ENCODE measurements around the gene TOR3A. TPM values are rescaled to one million over a fixed set of nuclear protein-coding genes. Genes with fewer than 3 reads are reported as not detected.

TOR3A gene
- polyA plus RNA-seq, 2 donors: 7.7 to 16.9 TPM

GRCh38 chr1:179043907-179044306, 38.0 kb upstream of the TOR3A start:
- H3K9me3 ChIP-seq (ENCODE audit: control insufficient read depth in 2 of 2, insufficient read depth in 1 of 2, low read depth in 1 of 2, low read length in 1 of 2): no peaks in the 10 kb centered on the region
- H3K27me3 ChIP-seq (ENCODE audit: control insufficient read depth in 1 of 2, insufficient read depth in 2 of 2, low read length in 2 of 2): no peaks in the 10 kb centered on the region
- no peak overlapping the region for H3K4me3 ChIP-seq (ENCODE audit: low read depth in 1 of 2, low read length in 2 of 2)
- peaks cover 0 to 2% of the 10 kb centered on the region in 2 donors for H3K4me1 ChIP-seq (ENCODE audit: control insufficient read depth in 2 of 2, insufficient read depth in 2 of 2, low read length in 1 of 2)
- WGBS, 2 donors: 96 to 97% methylated on average over 5 of the region's 5 CpGs
- peaks cover 0 to 4% of the 10 kb centered on the region in 2 donors for H3K36me3 ChIP-seq (ENCODE audit: control insufficient read depth in 2 of 2, insufficient read depth in 2 of 2, low read length in 1 of 2)
- H3K27ac ChIP-seq (ENCODE audit: low read depth in 2 of 2, low read length in 1 of 2): no peak overlapping the region

DNA sequence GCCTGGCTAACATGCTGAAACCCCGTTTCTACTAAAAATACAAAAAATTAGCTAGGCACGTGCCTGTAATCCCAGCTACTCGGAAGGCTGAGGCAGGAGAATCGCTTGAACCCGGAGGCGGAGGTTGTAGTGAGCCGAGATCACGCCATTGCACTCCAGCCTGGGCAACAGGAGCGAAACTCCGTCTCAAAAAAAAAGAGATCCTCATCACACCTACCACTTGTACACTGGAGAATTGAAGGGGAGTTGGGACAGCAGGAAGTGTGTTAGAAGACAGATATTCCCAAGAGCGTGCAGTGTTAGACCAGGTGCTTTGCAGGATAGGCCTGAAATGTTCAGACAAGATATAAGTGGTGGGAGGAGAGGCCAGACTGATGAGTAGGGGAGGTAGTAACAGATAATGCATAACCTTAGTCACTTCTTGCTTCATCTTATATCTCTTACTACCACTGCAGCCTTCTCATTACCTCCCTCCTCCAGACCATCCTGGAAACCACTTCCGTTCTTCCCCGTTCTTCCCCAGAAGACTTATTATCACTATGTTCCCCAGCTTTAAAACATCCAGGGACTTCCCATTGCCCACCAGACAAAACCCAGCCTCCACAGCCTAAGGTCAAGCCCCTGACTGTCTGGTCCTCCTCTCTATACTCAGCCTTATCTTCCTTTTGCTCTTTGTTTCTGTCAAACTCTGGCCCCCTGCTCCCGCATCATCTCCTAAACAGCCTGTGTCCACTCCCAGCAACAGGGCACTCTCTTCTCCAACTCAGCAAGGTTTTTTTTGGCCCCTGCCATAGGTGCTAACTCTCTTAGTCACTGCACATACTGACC, 34.8 kb upstream of the TOR3A start:
- peaks cover 3 to 4% of the 10 kb centered on the region in 2 donors for H3K36me3 ChIP-seq (ENCODE audit: control insufficient read depth in 2 of 2, insufficient read depth in 2 of 2, low read length in 1 of 2)
- H3K9me3 ChIP-seq (ENCODE audit: control insufficient read depth in 2 of 2, insufficient read depth in 1 of 2, low read depth in 1 of 2, low read length in 1 of 2): no peaks in the 10 kb centered on the region
- H3K4me3 ChIP-seq (ENCODE audit: low read depth in 1 of 2, low read length in 2 of 2): no peak overlapping the region
- H3K4me1 ChIP-seq (ENCODE audit: control insufficient read depth in 2 of 2, insufficient read depth in 2 of 2, low read length in 1 of 2): peaks cover 0 to 2% of the 10 kb centered on the region in 2 donors
- no peak overlapping the region for H3K27ac ChIP-seq (ENCODE audit: low read depth in 2 of 2, low read length in 1 of 2)
- no peaks in the 10 kb centered on the region for H3K27me3 ChIP-seq (ENCODE audit: control insufficient read depth in 1 of 2, insufficient read depth in 2 of 2, low read length in 2 of 2)
- WGBS, 2 donors: 94 to 95% methylated on average over 14 of the region's 14 CpGs

GRCh38 chr1:179047636-179047997, 34.3 kb upstream of the TOR3A start:
- Histone ChIP-seq H3K4me1 (ENCODE audit: control insufficient read depth in 2 of 2, insufficient read depth in 2 of 2, low read length in 1 of 2) (no peaks in the 10 kb centered on the region), H3K4me3 (ENCODE audit: low read depth in 1 of 2, low read length in 2 of 2) (no peak overlapping the region), H3K9me3 (ENCODE audit: control insufficient read depth in 2 of 2, insufficient read depth in 1 of 2, low read depth in 1 of 2, low read length in 1 of 2) (no peaks in the 10 kb centered on the region), H3K27me3 (ENCODE audit: control insufficient read depth in 1 of 2, insufficient read depth in 2 of 2, low read length in 2 of 2) (no peaks in the 10 kb centered on the region), H3K27ac (ENCODE audit: low read depth in 2 of 2, low read length in 1 of 2) (no peak overlapping the region), H3K36me3 (ENCODE audit: control insufficient read depth in 2 of 2, insufficient read depth in 2 of 2, low read length in 1 of 2) (peaks cover 3 to 4% of the 10 kb centered on the region in 2 donors)

DNA sequence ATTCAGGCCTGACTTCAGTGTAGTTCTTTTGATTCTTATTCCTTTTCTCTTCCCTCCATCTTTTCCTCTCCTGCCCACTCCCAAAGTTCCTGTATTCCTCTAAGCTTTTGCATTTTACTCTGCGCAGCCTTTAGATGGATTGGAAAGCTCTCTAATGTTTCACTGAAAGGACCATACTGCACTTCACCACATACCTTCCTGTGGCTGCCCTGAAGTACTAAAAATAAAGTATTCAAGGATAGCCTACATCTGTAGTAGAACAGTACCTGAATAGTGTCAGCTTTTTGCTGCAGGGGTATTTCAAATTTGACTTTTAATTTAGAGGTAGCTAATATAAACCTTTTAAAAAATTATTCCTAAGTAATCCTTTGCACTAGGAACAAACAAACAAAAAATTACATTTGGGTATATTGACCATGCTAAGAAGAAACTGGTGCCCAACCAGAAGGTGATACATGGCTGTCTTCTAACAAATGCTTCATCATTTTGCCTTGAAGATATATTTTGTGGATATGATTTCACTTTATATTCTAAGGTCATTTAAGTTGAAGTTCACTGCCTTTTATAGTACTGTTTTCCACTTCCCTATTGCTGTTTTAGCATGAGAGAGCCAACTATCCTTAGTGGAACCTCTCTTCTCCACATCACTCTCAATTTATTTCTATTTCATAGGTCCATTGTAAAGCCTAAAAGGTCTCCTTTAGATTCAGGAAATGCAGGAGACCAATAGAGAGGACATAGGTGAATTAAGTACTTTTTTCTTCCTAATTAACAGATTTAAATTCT, 33.3 kb upstream of the TOR3A start:
- Histone ChIP-seq H3K4me3 (ENCODE audit: low read depth in 1 of 2, low read length in 2 of 2) (no peak overlapping the region), H3K27ac (ENCODE audit: low read depth in 2 of 2, low read length in 1 of 2) (no peak overlapping the region), H3K9me3 (ENCODE audit: control insufficient read depth in 2 of 2, insufficient read depth in 1 of 2, low read depth in 1 of 2, low read length in 1 of 2) (no peaks in the 10 kb centered on the region), H3K36me3 (ENCODE audit: control insufficient read depth in 2 of 2, insufficient read depth in 2 of 2, low read length in 1 of 2) (peaks cover 3 to 4% of the 10 kb centered on the region in 2 donors), H3K4me1 (ENCODE audit: control insufficient read depth in 2 of 2, insufficient read depth in 2 of 2, low read length in 1 of 2) (no peaks in the 10 kb centered on the region), H3K27me3 (ENCODE audit: control insufficient read depth in 1 of 2, insufficient read depth in 2 of 2, low read length in 2 of 2) (no peaks in the 10 kb centered on the region)
- WGBS, 2 donors: 95 to 96% methylated on average over 1 of the region's 1 CpG

DNA sequence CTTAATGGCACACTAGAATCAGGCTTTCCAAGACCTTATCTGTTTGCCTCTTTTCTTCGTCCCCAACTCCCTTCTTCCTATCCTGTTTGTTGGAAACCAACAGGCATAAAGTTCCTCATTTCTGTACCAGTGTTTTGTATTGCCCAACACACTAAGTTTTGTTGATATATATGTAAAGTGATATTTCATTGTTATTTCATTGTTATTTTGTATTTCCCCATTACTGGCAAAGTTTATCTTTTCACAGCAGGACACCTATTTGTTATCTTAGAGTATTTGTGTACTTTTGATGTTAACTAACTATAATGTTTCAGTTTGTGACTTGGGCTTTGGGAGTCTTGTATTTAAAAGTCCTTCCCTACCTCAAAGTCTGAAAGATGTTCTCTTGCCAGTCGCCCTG, 29.1 kb upstream of the TOR3A start:
- Histone ChIP-seq H3K4me1 (ENCODE audit: control insufficient read depth in 2 of 2, insufficient read depth in 2 of 2, low read length in 1 of 2) (no peaks in the 10 kb centered on the region), H3K4me3 (ENCODE audit: low read depth in 1 of 2, low read length in 2 of 2) (no peak overlapping the region), H3K9me3 (ENCODE audit: control insufficient read depth in 2 of 2, insufficient read depth in 1 of 2, low read depth in 1 of 2, low read length in 1 of 2) (no peaks in the 10 kb centered on the region), H3K36me3 (ENCODE audit: control insufficient read depth in 2 of 2, insufficient read depth in 2 of 2, low read length in 1 of 2) (peaks cover 0 to 3% of the 10 kb centered on the region in 2 donors), H3K27ac (ENCODE audit: low read depth in 2 of 2, low read length in 1 of 2) (no peak overlapping the region), H3K27me3 (ENCODE audit: control insufficient read depth in 1 of 2, insufficient read depth in 2 of 2, low read length in 2 of 2) (no peaks in the 10 kb centered on the region)
- 82 to 96% methylated on average over 2 of the region's 2 CpGs for WGBS, 2 donors

- Histone ChIP-seq H3K27me3 (ENCODE audit: control insufficient read depth in 1 of 2, insufficient read depth in 2 of 2, low read length in 2 of 2) (no peaks in the 10 kb centered on the region), H3K4me1 (ENCODE audit: control insufficient read depth in 2 of 2, insufficient read depth in 2 of 2, low read length in 1 of 2) (no peaks in the 10 kb centered on the region), H3K4me3 (ENCODE audit: low read depth in 1 of 2, low read length in 2 of 2) (no peak overlapping the region), H3K9me3 (ENCODE audit: control insufficient read depth in 2 of 2, insufficient read depth in 1 of 2, low read depth in 1 of 2, low read length in 1 of 2) (no peaks in the 10 kb centered on the region), H3K36me3 (ENCODE audit: control insufficient read depth in 2 of 2, insufficient read depth in 2 of 2, low read length in 1 of 2) (peaks cover 0 to 3% of the 10 kb centered on the region in 2 donors), H3K27ac (ENCODE audit: low read depth in 2 of 2, low read length in 1 of 2) (no peak overlapping the region)
- 78 to 79% methylated on average over 2 of the region's 2 CpGs for WGBS, 2 donors
Measured at GRCh38 chr1:179053486-179053885, 28.4 kb upstream of the TOR3A start.

DNA sequence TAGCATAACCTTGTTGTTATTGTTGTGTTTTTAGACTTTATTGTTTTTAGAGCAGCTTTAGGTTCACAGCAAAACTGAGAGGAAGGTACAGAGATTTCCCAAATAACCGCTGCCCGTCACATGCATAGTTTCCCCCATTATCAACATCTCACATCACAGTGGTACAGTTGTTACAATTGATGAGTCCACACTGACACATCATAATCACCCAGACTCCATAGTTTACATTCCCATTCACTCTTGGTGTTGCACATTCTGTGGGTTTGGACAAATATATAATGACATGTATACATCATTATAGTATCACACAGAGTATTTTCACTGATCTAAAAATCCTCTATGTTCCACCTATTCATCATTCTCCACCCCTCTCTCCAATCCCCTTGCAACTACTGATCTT, 25.9 kb upstream of the TOR3A start:
- no peak overlapping the region for H3K27ac ChIP-seq (ENCODE audit: low read depth in 2 of 2, low read length in 1 of 2)
- 99 to 100% methylated on average over 2 of the region's 2 CpGs for WGBS, 2 donors
- H3K4me1 ChIP-seq (ENCODE audit: control insufficient read depth in 2 of 2, insufficient read depth in 2 of 2, low read length in 1 of 2): no peaks in the 10 kb centered on the region
- no peaks in the 10 kb centered on the region for H3K27me3 ChIP-seq (ENCODE audit: control insufficient read depth in 1 of 2, insufficient read depth in 2 of 2, low read length in 2 of 2)
- no peak overlapping the region for H3K4me3 ChIP-seq (ENCODE audit: low read depth in 1 of 2, low read length in 2 of 2)
- H3K9me3 ChIP-seq (ENCODE audit: control insufficient read depth in 2 of 2, insufficient read depth in 1 of 2, low read depth in 1 of 2, low read length in 1 of 2): no peaks in the 10 kb centered on the region
- H3K36me3 ChIP-seq (ENCODE audit: control insufficient read depth in 2 of 2, insufficient read depth in 2 of 2, low read length in 1 of 2): no peaks in the 10 kb centered on the region

GRCh38 chr1:179058487-179059483, 23.1 kb upstream of the TOR3A start:
- Histone ChIP-seq H3K9me3 (ENCODE audit: control insufficient read depth in 2 of 2, insufficient read depth in 1 of 2, low read depth in 1 of 2, low read length in 1 of 2) (no peaks in the 10 kb centered on the region), H3K27ac (ENCODE audit: low read depth in 2 of 2, low read length in 1 of 2) (no peak overlapping the region), H3K4me3 (ENCODE audit: low read depth in 1 of 2, low read length in 2 of 2) (no peak overlapping the region), H3K27me3 (ENCODE audit: control insufficient read depth in 1 of 2, insufficient read depth in 2 of 2, low read length in 2 of 2) (no peaks in the 10 kb centered on the region), H3K4me1 (ENCODE audit: control insufficient read depth in 2 of 2, insufficient read depth in 2 of 2, low read length in 1 of 2) (no peaks in the 10 kb centered on the region), H3K36me3 (ENCODE audit: control insufficient read depth in 2 of 2, insufficient read depth in 2 of 2, low read length in 1 of 2) (peaks cover 0 to under 1% of the 10 kb centered on the region in 2 donors)
- WGBS, 2 donors: 92 to 97% methylated on average over 3 of the region's 3 CpGs
